Esophagus (tissue), 2 donors: ENCODE measurements around the gene PCBP3. TPM values are rescaled to one million over a fixed set of nuclear protein-coding genes. Genes with fewer than 3 reads are reported as not detected.
A peak's percentile ranks its signal among the peaks of the same experiment; 100 is the strongest.

ENCODE experiments used
- H3K27ac ChIP-seq, 2 donors: one replicate each; pipeline ENCODE4 v1.5.1; 2013; ENCODE audit warnings: low read depth in 2 of 2, mild to moderate bottlenecking in 2 of 2, inconsistent platforms in 1 of 2, low read length in 1 of 2, moderate library complexity in 1 of 2
- H3K27me3 ChIP-seq, 2 donors: one replicate each; pipeline ENCODE4 v1.6.1; 2013; ENCODE audit warnings: low read length in 2 of 2, control low read depth in 1 of 2, mild to moderate bottlenecking in 1 of 2; ENCODE audit not compliant: insufficient read depth in 2 of 2, control insufficient read depth in 1 of 2
- H3K36me3 ChIP-seq, 2 donors: one replicate each; pipeline ENCODE4 v1.6.1; 2013; ENCODE audit warnings: low read length in 1 of 2; ENCODE audit not compliant: control insufficient read depth in 2 of 2, insufficient read depth in 2 of 2
- H3K4me1 ChIP-seq, 2 donors: one replicate each; pipeline ENCODE4 v1.6.1; 2013; ENCODE audit warnings: low read length in 1 of 2; ENCODE audit not compliant: control insufficient read depth in 2 of 2, insufficient read depth in 2 of 2
- H3K4me3 ChIP-seq, 2 donors: one replicate each; pipeline ENCODE4 v1.5.1; 2013; ENCODE audit warnings: low read length in 2 of 2, mild to moderate bottlenecking in 2 of 2, low read depth in 1 of 2, moderate library complexity in 1 of 2
- H3K9me3 ChIP-seq, 2 donors: one replicate each; pipeline ENCODE4 v1.6.1; 2013; ENCODE audit warnings: mild to moderate bottlenecking in 2 of 2, low read depth in 1 of 2, low read length in 1 of 2, moderate library complexity in 1 of 2; ENCODE audit not compliant: control insufficient read depth in 2 of 2, insufficient read depth in 1 of 2
- WGBS, 2 donors: extraction: QIAGEN DNeasy Blood & Tissue Kit; methylation state at CpG; one replicate each; pipeline ENCODE4 v1.1.7; 2013; 5-methylcytosine and 5-hydroxymethylcytosine counted together
- polyA plus RNA-seq, 2 donors: library from polyadenylated mRNA; stranded (reverse); fragments of 200-250 nt; gene quantifications; one replicate each; pipeline ENCODE4 v1.2.3, GENCODE V29; 2013
- donor health status: healthy with polysubstance abuse.
- donor health status: Bipolar disorder and iron deficiency.

Gene PCBP3
- polyA plus RNA-seq, 2 donors, result 0.24 to 0.67 TPM

DNA sequence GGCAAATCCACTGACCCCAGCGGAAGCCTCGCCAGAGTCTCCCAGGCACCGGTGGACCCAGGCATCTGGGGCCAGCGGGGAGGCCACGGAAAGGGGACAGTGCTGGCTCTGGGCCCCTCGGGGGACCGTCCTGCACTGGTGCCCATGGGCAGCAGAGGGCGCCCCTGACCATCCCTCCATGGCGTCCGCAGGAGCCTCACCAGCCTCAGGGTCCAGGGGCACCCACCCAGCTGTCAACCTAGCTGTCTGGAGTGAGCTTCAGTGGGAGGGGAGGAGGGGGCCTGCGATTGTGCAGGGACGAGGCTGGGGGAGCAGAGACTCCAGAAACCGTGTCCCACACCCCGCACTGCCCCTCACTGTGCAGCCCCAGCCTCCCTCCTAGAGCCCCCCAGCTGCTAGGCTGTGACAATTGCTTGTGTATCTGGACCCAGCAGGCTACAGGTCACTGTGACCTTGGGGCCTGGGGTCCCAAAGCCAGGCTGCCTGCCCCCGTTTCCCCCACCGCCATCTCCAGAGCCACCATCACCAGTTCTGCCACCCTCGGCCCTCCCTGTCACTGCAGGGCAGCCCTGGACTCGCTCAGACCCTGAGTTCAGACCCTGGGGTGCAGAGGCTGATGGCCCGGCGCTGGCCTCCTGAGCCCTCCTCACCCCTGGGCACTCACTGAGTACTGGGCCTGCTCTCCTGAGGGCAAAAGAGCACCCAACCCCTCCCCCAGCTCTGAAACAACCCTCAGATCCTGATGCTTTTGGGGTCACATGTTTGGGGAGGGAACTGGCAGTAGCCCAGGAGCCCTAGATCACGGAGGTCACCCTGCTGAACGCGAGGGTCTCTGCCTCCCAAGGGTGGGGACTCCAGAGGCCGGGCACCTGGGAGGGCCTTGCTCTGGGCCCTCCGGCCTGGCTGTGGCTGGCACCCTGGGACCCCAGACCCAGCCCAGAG is 327.4 kb downstream of the PCBP3 start:
- H3K4me1 ChIP-seq, result peaks cover 3 to 18% of the 10 kb centered on the region in 2 donors
- H3K36me3 ChIP-seq, result no peaks in the 10 kb centered on the region
- H3K4me3 ChIP-seq, result no peak overlapping the region
- peak overlapping the region; percentile 70 to 83 for H3K27ac ChIP-seq
- 33% methylated on average over 23 to 25 of the region's 25 CpGs for WGBS, 2 donors
- H3K9me3 ChIP-seq, result no peaks in the 10 kb centered on the region
- H3K27me3 ChIP-seq, result peaks cover 0 to 9% of the 10 kb centered on the region in 2 donors

DNA sequence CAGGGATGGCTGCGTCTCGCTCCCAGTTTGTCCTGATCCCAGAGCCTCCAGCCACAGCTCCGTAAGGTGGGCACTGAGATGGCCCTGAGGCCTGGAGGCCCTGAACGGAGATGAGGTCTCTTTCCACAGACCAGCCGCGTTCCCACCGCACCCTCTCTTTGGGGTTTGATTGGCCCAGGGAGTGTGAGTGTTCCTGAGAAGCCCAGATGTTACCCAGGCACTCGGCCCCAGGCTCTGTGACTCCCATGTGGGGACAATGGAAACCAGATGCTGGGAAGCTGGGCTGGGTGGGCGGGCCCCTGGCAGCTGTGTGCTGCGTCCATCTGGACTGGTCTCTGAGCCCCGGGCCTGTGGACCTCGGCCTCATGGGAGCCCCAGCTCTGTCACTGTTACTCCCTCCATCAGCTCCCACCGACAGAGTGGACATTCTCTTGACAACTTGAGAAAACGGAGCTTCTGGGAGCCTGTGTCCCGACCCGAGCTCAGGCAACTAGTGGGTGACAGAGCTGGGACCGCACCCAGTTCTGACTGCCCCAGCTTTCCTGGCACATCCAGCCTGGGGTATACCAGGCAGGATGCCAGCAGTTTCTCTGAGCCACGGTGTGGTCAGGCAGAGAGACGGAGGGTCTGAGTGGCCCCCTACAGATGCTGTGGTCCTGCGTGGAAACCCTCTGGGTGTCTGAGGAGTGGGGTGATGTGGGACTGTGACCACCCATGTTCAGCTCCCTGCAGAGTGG is 328.3 kb downstream of the PCBP3 start:
- Histone ChIP-seq H3K4me3 (no peak overlapping the region), H3K27me3 (peaks cover 0 to 9% of the 10 kb centered on the region in 2 donors), H3K36me3 (no peaks in the 10 kb centered on the region), H3K4me1 (peaks cover 3 to 18% of the 10 kb centered on the region in 2 donors), H3K27ac (peak overlapping the region; percentile 83 to 93), H3K9me3 (no peaks in the 10 kb centered on the region)
- WGBS, 2 donors, result 59 to 62% methylated on average over 20 of the region's 20 CpGs

DNA sequence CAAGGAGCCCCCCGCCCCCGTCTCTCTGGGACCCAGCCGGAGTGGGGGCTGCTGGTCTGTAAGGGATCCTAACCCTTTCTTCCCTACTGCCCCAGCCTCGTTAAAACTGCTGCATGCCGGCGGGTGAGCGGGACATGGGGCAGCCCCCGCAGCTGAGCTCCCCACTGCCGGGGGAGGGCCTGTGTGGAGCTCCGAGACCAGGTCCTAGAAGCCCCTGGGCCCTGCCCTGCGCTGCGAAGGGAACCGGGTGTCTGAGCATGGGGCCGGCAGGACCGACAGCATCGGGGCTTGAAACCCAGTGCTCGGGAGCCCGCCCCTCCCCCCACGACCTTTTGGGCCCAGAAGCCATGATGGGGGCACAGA is 328.8 kb downstream of the PCBP3 start:
- H3K4me3 ChIP-seq, result no peak overlapping the region
- 42 to 53% methylated on average over 19 of the region's 19 CpGs for WGBS, 2 donors

DNA sequence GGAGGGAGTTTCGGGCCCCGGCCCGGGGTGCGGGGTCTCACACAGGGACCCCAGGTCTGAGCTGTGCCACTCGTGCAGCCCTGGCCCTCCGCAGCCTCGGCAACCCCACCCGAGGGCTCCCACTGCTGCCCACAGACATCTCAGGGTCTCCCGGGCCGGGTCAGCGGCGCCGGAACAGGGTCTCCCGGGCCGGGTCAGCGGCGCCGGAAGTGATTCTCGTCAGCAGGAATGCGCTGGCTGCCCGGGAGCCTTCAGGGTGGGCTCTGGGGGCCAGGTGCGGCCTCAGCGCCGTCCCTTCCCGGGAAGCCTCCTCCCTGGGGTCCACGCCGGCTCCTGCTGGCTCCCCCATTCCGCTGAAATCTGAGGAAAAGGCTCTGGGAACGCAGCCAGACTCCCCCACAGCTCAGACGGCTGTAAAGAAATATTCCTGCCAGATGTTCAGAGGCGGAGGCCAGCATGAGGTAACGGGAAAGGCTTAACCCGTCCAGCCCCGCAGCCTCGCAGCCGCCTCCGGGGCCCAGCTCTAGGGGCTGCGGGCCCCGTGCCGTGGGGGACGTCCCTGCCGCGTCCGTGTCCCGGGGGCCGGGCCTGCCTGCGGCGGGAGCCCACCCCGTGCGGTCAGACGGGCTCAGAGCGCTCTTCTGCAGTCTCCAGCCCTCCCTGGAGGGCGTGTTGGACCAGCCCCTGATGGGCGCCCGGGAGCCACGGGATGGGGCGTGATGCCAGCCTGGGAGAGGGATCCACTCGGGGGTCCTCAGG is 329.4 kb downstream of the PCBP3 start:
- Histone ChIP-seq H3K4me3 (peak overlapping the region; percentile 35 to 36), H3K36me3 (no peaks in the 10 kb centered on the region), H3K9me3 (no peaks in the 10 kb centered on the region), H3K27me3 (peaks cover 0 to 9% of the 10 kb centered on the region in 2 donors), H3K27ac (peak overlapping the region; percentile 83 to 93), H3K4me1 (peaks cover 3 to 18% of the 10 kb centered on the region in 2 donors)
- 3 to 5% methylated on average over 44 to 58 of the region's 58 CpGs for WGBS, 2 donors

More for the DNA sequence above, 328.8 kb downstream of the PCBP3 start:
- H3K27ac ChIP-seq, result peak overlapping the region; percentile 83 to 93
- peaks cover 3 to 18% of the 10 kb centered on the region in 2 donors for H3K4me1 ChIP-seq
- no peaks in the 10 kb centered on the region for H3K9me3 ChIP-seq
- peaks cover 0 to 9% of the 10 kb centered on the region in 2 donors for H3K27me3 ChIP-seq
- H3K36me3 ChIP-seq, result no peaks in the 10 kb centered on the region

DNA sequence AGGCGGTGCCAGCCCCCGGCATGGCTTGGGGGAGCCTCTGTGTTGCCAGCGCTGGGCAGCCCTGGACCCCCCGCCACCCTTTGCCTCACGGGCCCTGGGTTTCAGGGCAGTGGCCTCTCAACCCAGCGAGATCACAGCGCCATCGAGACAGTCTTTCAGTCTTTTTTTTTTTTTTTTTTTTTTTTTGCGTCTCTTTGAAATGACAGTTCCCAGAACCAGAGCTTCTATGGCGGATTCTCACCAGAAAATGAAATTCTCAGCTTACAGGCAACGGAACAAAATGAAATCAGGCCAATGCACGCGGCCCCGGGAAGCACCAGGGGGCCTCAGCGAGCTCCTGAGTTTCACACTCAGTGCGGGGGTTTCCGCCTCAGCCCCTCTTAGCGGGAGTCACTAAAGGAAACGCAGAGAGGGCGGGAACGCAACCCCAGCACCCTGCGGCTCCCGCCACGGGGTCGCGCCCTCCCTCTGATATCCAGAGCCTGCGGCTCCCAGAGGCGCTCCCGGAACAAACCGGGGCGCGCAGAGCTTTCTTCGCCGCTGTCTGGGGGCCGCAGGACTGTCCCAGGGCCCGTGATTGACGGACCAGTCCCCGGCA is 330.0 kb downstream of the PCBP3 start:
- H3K36me3 ChIP-seq, result no peaks in the 10 kb centered on the region
- H3K27ac ChIP-seq, result peak overlapping the region; percentile 91 to 93
- peak overlapping the region; percentile 35 to 36 for H3K4me3 ChIP-seq
- 1 to 2% methylated on average over 33 to 38 of the region's 38 CpGs for WGBS, 2 donors
- peaks cover 0 to 9% of the 10 kb centered on the region in 2 donors for H3K27me3 ChIP-seq
- H3K4me1 ChIP-seq, result peaks cover 3 to 18% of the 10 kb centered on the region in 2 donors
- no peaks in the 10 kb centered on the region for H3K9me3 ChIP-seq

DNA sequence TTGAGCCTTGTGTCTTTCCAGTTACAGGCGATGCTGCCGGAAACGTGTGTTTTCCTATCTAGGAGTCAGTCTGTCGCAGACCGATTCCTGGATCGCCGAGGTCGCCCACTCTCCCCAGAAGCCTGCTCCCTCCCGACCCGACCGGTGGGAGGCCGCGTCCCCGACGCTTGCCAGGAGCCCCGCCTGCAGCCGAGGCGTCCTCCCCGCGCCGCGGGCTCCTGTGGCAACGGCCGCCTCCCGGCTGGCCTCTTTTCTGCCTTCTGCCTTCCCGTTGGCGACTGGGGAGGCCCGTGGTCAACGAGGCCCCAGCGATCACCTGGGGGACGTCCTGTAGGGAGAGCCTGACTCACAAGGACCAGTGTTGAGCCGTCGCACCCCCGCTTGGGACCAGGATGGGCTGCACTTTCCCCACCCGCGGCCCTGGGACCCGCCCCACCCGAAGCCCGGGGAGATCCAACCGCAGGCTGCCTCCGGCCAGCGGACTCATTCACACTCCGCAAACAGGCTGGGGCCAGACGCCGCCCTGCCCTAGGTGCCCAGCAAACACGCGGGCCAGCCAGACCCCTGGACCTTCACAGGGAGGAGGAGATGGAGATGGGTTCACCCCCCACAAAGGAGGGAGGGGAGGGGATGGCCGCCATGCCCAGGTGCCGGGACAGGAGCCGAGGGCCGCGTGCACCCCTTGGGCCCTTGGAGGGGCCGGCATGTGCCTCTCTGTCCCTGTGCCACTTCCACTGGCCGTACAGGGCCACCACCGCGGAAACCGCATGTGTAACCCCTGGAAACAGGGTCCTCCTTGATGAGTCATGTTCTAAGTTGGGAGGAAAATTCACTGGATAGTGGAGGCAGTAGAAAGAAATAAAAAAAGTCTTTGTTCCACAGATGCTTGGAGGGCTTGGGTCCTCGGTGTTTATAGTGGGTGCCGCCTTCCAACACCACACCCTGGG is 330.8 kb downstream of the PCBP3 start:
- 2 to 3% methylated on average over 59 of the region's 59 CpGs for WGBS, 2 donors
- Histone ChIP-seq H3K27me3 (peaks cover 0 to 9% of the 10 kb centered on the region in 2 donors), H3K9me3 (no peaks in the 10 kb centered on the region), H3K4me3 (peak overlapping the region; percentile 27 to 36), H3K27ac (peak overlapping the region; percentile 91 to 93), H3K4me1 (peaks cover 3 to 18% of the 10 kb centered on the region in 2 donors), H3K36me3 (no peaks in the 10 kb centered on the region)

DNA sequence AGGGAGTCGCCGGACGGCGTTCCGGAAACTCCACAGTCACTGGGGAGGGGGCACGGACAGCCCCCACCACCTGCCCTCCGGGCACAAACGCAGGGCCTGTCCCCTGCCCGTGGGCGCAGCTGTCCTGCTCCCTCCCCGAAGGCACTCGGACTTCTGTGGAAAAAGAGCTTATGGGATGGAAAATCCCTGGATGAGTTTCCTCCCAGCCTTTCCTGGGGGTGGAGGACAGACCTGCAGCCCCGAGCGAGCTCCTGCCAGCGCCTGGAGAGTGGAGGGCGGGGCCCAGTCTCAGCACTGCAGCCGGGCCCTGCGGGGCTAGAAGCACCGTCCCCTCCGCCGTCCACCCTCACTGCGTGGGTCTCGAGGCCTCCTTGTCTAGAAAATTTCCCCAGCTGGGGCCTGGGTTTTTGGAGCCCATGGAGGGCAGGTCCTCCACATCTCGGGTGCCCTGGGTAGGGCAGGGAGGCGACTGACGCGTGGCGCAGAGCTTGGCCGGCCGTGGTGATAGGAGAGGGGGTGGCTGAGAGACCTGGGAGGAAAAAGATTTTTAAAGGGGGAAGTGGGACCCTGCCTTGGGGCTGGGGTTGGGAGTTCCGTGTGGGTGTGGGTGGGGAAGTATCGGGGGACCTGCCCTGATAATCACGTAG is 331.6 kb downstream of the PCBP3 start:
- Histone ChIP-seq H3K9me3 (no peaks in the 10 kb centered on the region), H3K36me3 (no peaks in the 10 kb centered on the region), H3K27me3 (peaks cover 0 to 9% of the 10 kb centered on the region in 2 donors), H3K4me1 (peaks cover 3 to 18% of the 10 kb centered on the region in 2 donors), H3K4me3 (no peak overlapping the region), H3K27ac (peak overlapping the region; percentile 91 to 93)
- WGBS, 2 donors, result 21 to 26% methylated on average over 33 of the region's 33 CpGs
